A673 (cell line): ENCODE measurements around the gene SND1. TPM values are rescaled to one million over a fixed set of nuclear protein-coding genes. Genes with fewer than 3 reads are reported as not detected.

Source experiments
- BruUV-seq: library from RNA; stranded (reverse); fragments of 400-500 nt; replicated peaks from 2 replicates; lab custom pipeline; 2021; lab: Mats Ljungman, UMichigan
- CTCF ChIA-PET: fragments of 300-600 bp; sonication (Branson Sonifier 250); formaldehyde crosslinking; loops from one replicate; lab custom pipeline; 2022; ENCODE audit warnings: antibody characterized with exemption; lab: Charles Lee
- POLR2A ChIA-PET: fragments of 300-600 bp; sonication (Branson Sonifier 250); formaldehyde crosslinking; loops from one replicate; lab custom pipeline; 2022; ENCODE audit warnings: antibody characterized with exemption; ENCODE audit not compliant: low non-redundant PET; lab: Charles Lee
- DNase-seq: peaks from one replicate; pipeline ENCODE4 v3.0.0-alpha.2; 2015; ENCODE audit warnings: low spot score
- H3K27ac ChIP-seq: fragments of 200-600 bp; sonication (generic); 2 replicates; pipeline ENCODE4 v1.5.1; 2016; ENCODE audit warnings: mixed run types, low read depth, mild to moderate bottlenecking, mixed read lengths, antibody characterized with exemption, low read length; ENCODE audit not compliant: poor library complexity, severe bottlenecking
- H3K27me3 ChIP-seq: fragments of 200-600 bp; sonication (generic); replicated peaks from 2 replicates; pipeline ENCODE4 v1.6.1; 2017; ENCODE audit warnings: mixed run types, low read depth, mild to moderate bottlenecking, mixed read lengths, antibody characterized with exemption, low read length; ENCODE audit not compliant: insufficient read depth, poor library complexity
- H3K36me3 ChIP-seq: fragments of 200-600 bp; sonication (generic); 2 replicates; pipeline ENCODE4 v1.6.1; 2016; ENCODE audit warnings: mixed run types, mild to moderate bottlenecking, mixed read lengths, antibody characterized with exemption, low read length; ENCODE audit not compliant: insufficient read depth, poor library complexity, severe bottlenecking
- H3K4me1 ChIP-seq: fragments of 200-600 bp; sonication (generic); 2 replicates; pipeline ENCODE4 v1.6.1; 2017; ENCODE audit warnings: mixed run types, mild to moderate bottlenecking, mixed read lengths, antibody characterized with exemption, low read length; ENCODE audit not compliant: insufficient read depth, poor library complexity, severe bottlenecking
- H3K4me3 ChIP-seq: fragments of 200-600 bp; sonication (generic); 2 replicates; pipeline ENCODE4 v1.5.1; 2016; ENCODE audit warnings: low read depth, mixed run types, mild to moderate bottlenecking, mixed read lengths, low read length; ENCODE audit not compliant: poor library complexity, severe bottlenecking
- H3K9me3 ChIP-seq: fragments of 200-600 bp; sonication (generic); 2 replicates; pipeline ENCODE4 v1.6.1; 2016; ENCODE audit warnings: mixed run types, low read depth, mild to moderate bottlenecking, mixed read lengths, antibody characterized with exemption, low read length; ENCODE audit not compliant: poor library complexity, severe bottlenecking
- CTCF ChIP-seq: fragments of 300-800, 200-600 bp; sonication (generic); conservative IDR thresholded peaks from 2 replicates; pipeline ENCODE4 v1.5.1; 2017; ENCODE audit warnings: low read depth, mild to moderate bottlenecking, antibody characterized with exemption, low read length, moderate library complexity, mixed read lengths
- EZH2 ChIP-seq: fragments of 200-600 bp; sonication (generic); IDR thresholded peaks from 2 replicates; pipeline ENCODE4 v1.6.1; 2017; ENCODE audit warnings: borderline replicate concordance, low read depth, mild to moderate bottlenecking, mixed read lengths, antibody characterized with exemption, low read length; ENCODE audit not compliant: poor library complexity, severe bottlenecking
- intact Hi-C: fragments of 100-400 bp; cut with micrococcal nuclease; formaldehyde crosslinking; loops from one replicate; pipeline ENCODE4 v1.10.0; 2022; ENCODE audit not compliant: unreplicated experiment
- total RNA-seq: library from RNA; stranded (reverse); gene quantifications from 2 replicates; pipeline ENCODE4 v1.2.3, GENCODE V29; 2021

SND1 gene
- total RNA-seq, 1 experiment from 2014 or later = 177 TPM

- intact Hi-C loops = no loop called here
- no peak for DNase-seq
- no peak for TF ChIP-seq CTCF
- Histone ChIP-seq H3K36me3 (no peaks in the 10 kb centered on the region), H3K4me1 (peaks cover 14% of the 10 kb centered on the region), H3K27me3 (no peaks in the 10 kb centered on the region), H3K27ac (no peak overlapping the region), H3K9me3 (no peaks in the 10 kb centered on the region), H3K4me3 (no peak overlapping the region)
- POLR2A ChIA-PET = interaction anchor here (0.7 kb wide), 1 partner anchor 305 kb away, joined by 4 read pairs; no protein-coding TSS in a partner anchor
- no TSS peak for BruUV-seq
- CTCF ChIA-PET = no interaction called here
Measured at GRCh38 chr7:127798769-127799372, 146.9 kb downstream of the SND1 start.

- BruUV-seq = no TSS peak
- Histone ChIP-seq H3K4me3 (no peak overlapping the region), H3K9me3 (no peaks in the 10 kb centered on the region), H3K27ac (no peak overlapping the region), H3K27me3 (no peaks in the 10 kb centered on the region), H3K4me1 (peaks cover 7% of the 10 kb centered on the region), H3K36me3 (no peaks in the 10 kb centered on the region)
- no peak for TF ChIP-seq EZH2
- no peak for TF ChIP-seq CTCF
- intact Hi-C loops = no loop called here
- POLR2A ChIA-PET = no interaction called here
- DNase-seq = no peak
- CTCF ChIA-PET = no interaction called here
Measured at GRCh38 chr7:127799535-127800305, 147.7 kb downstream of the SND1 start.

GRCh38 chr7:127802845-127803244 is 150.9 kb downstream of the SND1 start:
- H3K9me3 ChIP-seq = no peaks in the 10 kb centered on the region

More at GRCh38 chr7:127802845-127803244, 150.9 kb downstream of the SND1 start:
- Histone ChIP-seq H3K4me3 (no peak overlapping the region), H3K27ac (no peak overlapping the region), H3K4me1 (no peaks in the 10 kb centered on the region), H3K36me3 (peaks cover 7% of the 10 kb centered on the region), H3K27me3 (no peaks in the 10 kb centered on the region)
- BruUV-seq = no TSS peak
- TF ChIP-seq EZH2 (no peak), CTCF (no peak)
- ChIA-PET POLR2A (no interaction called here), CTCF (no interaction called here)
- peak; percentile 37 for DNase-seq
- intact Hi-C loops = no loop called here
